H9 (cell line): ENCODE measurements around the gene MMEL1. TPM values are rescaled to one million over a fixed set of nuclear protein-coding genes. Genes with fewer than 3 reads are reported as not detected.

Experiments
- DNase-seq: peaks from one replicate; pipeline ENCODE4 v3.0.0-alpha.2; 2017
- H2AFZ ChIP-seq: one replicate; pipeline ENCODE4 v1.6.1; 2013; ENCODE audit warnings: mild to moderate bottlenecking, low read length, control low read depth, moderate library complexity
- H2AK5ac ChIP-seq: 2 replicates; pipeline ENCODE4 v1.6.1; 2013; ENCODE audit warnings: low read length, control low read depth, mixed read lengths; ENCODE audit not compliant: insufficient read length
- H2BK120ac ChIP-seq: one replicate; pipeline ENCODE4 v1.6.1; 2013; ENCODE audit warnings: low read depth, mild to moderate bottlenecking, low read length, control low read depth, inconsistent platforms; ENCODE audit not compliant: poor library complexity, severe bottlenecking
- H2BK12ac ChIP-seq: 2 replicates; pipeline ENCODE4 v1.6.1; 2013; ENCODE audit warnings: low read length, control low read depth, mixed read lengths, low read depth; ENCODE audit not compliant: insufficient read length
- H2BK15ac ChIP-seq: 2 replicates; pipeline ENCODE4 v1.6.1; 2013; ENCODE audit warnings: low read depth, low read length, control low read depth
- H2BK20ac ChIP-seq: one replicate; pipeline ENCODE4 v1.6.1; 2013; ENCODE audit warnings: low read depth, mild to moderate bottlenecking, low read length, control low read depth, inconsistent platforms; ENCODE audit not compliant: poor library complexity, severe bottlenecking
- H2BK5ac ChIP-seq: 2 replicates; pipeline ENCODE4 v1.6.1; 2013; ENCODE audit warnings: low read length, control low read depth, mixed read lengths; ENCODE audit not compliant: insufficient read length
- H3K14ac ChIP-seq: 2 replicates; pipeline ENCODE4 v1.6.1; 2013; ENCODE audit warnings: low read length, control low read depth; ENCODE audit not compliant: insufficient read depth
- H3K18ac ChIP-seq: 2 replicates; pipeline ENCODE4 v1.6.1; 2013; ENCODE audit warnings: low read depth, mild to moderate bottlenecking, mixed read lengths, low read length, control low read depth; ENCODE audit not compliant: insufficient read length
- H3K23ac ChIP-seq: 2 replicates; pipeline ENCODE4 v1.6.1; 2013; ENCODE audit warnings: low read length, control low read depth, mixed read lengths, low read depth; ENCODE audit not compliant: insufficient read length
- H3K23me2 ChIP-seq: 2 replicates; pipeline ENCODE4 v1.6.1; 2013; ENCODE audit warnings: low read depth, mild to moderate bottlenecking, mixed read lengths, low read length, control low read depth; ENCODE audit not compliant: insufficient read length, poor library complexity, severe bottlenecking
- H3K27ac ChIP-seq: 2 replicates; pipeline ENCODE4 v1.5.1; 2013; ENCODE audit warnings: low read length, control low read depth, mixed read lengths, low read depth; ENCODE audit not compliant: insufficient read length
- H3K27me3 ChIP-seq: 2 replicates; pipeline ENCODE4 v1.6.1; 2013; ENCODE audit warnings: low read length, control low read depth, inconsistent platforms; ENCODE audit not compliant: insufficient read depth
- H3K4ac ChIP-seq: 2 replicates; pipeline ENCODE4 v1.6.1; 2013; ENCODE audit warnings: low read depth, mild to moderate bottlenecking, control low read depth, inconsistent platforms, low read length, moderate library complexity
- H3K4me1 ChIP-seq: 2 replicates; pipeline ENCODE4 v1.6.1; 2013; ENCODE audit warnings: low read length, control low read depth, inconsistent platforms; ENCODE audit not compliant: insufficient read depth
- H3K4me2 ChIP-seq: 2 replicates; pipeline ENCODE4 v1.6.1; 2013; ENCODE audit warnings: low read length, control low read depth, mixed read lengths; ENCODE audit not compliant: insufficient read length, insufficient read depth
- H3K56ac ChIP-seq: 2 replicates; pipeline ENCODE4 v1.6.1; 2013; ENCODE audit warnings: low read depth, mild to moderate bottlenecking, mixed read lengths, low read length, control low read depth; ENCODE audit not compliant: insufficient read length
- H3K79me1 ChIP-seq: 2 replicates; pipeline ENCODE4 v1.6.1; 2013; ENCODE audit warnings: low read depth, mild to moderate bottlenecking, moderate library complexity, low read length, control low read depth, inconsistent platforms; ENCODE audit not compliant: insufficient read depth, poor library complexity, severe bottlenecking
- H3K79me2 ChIP-seq: 2 replicates; pipeline ENCODE4 v1.6.1; 2013; ENCODE audit warnings: low read length, control low read depth, inconsistent platforms; ENCODE audit not compliant: insufficient read depth
- H3K9ac ChIP-seq: 2 replicates; pipeline ENCODE4 v1.6.1; 2013; ENCODE audit warnings: low read length, control low read depth, mixed read lengths; ENCODE audit not compliant: insufficient read length; ENCODE audit errors: extremely low read depth
- H3K9me3 ChIP-seq: one replicate; pipeline ENCODE4 v1.6.1; 2013; ENCODE audit warnings: low read depth, low read length, inconsistent platforms; ENCODE audit not compliant: control insufficient read depth
- H3T11ph ChIP-seq: one replicate; pipeline ENCODE4 v1.6.1; 2013; ENCODE audit warnings: mild to moderate bottlenecking, low read length, control low read depth, inconsistent platforms
- H4K20me1 ChIP-seq: one replicate; pipeline ENCODE4 v1.6.1; 2013; ENCODE audit not compliant: control insufficient read depth, insufficient read length, insufficient read depth
- H4K5ac ChIP-seq: 2 replicates; pipeline ENCODE4 v1.6.1; 2013; ENCODE audit warnings: low read depth, mild to moderate bottlenecking, mixed read lengths, low read length, control low read depth; ENCODE audit not compliant: insufficient read length
- H4K8ac ChIP-seq: replicated peaks from 2 replicates; pipeline ENCODE4 v1.6.1; 2013; ENCODE audit warnings: low read length, control low read depth, mixed read lengths, low read depth; ENCODE audit not compliant: insufficient read length
- H4K91ac ChIP-seq: 2 replicates; pipeline ENCODE4 v1.6.1; 2013; ENCODE audit warnings: low read depth, mild to moderate bottlenecking, moderate library complexity, mixed read lengths, low read length, control low read depth; ENCODE audit not compliant: insufficient read length
- H3K27ac Mint-ChIP-seq, 3 experiments: 2 replicates in 2 of 3; 3 replicates in 1 of 3; pipeline ENCODE4 v1.8.0; 2020 to 2021; ENCODE audit warnings: mixed read lengths in 3 of 3, mild to moderate bottlenecking in 1 of 3, moderate library complexity in 1 of 3
- H3K27me3 Mint-ChIP-seq: 2 replicates; pipeline ENCODE4 v1.8.0; 2021; ENCODE audit warnings: low read depth, mild to moderate bottlenecking, moderate library complexity, mixed read lengths
- H3K36me3 Mint-ChIP-seq, 3 experiments: 2 replicates in 2 of 3; 3 replicates in 1 of 3; pipeline ENCODE4 v1.8.0; 2020 to 2021; ENCODE audit warnings: low read depth in 3 of 3, mixed read lengths in 3 of 3; ENCODE audit not compliant: insufficient read depth in 1 of 3
- H3K4me1 Mint-ChIP-seq, 2 experiments: 2 replicates each; pipeline ENCODE4 v1.8.0; 2020; ENCODE audit warnings: mixed read lengths in 2 of 2
- H3K4me3 Mint-ChIP-seq, 2 experiments: 2 replicates in 1 of 2; 3 replicates in 1 of 2; pipeline ENCODE4 v1.8.0; 2020 to 2021; ENCODE audit warnings: mild to moderate bottlenecking in 2 of 2, mixed read lengths in 2 of 2, moderate library complexity in 1 of 2
- H3K9me3 Mint-ChIP-seq, 2 experiments: 2 replicates in 1 of 2; 3 replicates in 1 of 2; pipeline ENCODE4 v1.8.0; 2020; ENCODE audit warnings: mild to moderate bottlenecking in 2 of 2, mixed read lengths in 2 of 2, moderate library complexity in 1 of 2
- WGBS: extraction: QIAGEN DNeasy Blood & Tissue Kit; methylation state at CpG from one replicate; pipeline ENCODE4 v1.1.7; 2013; ENCODE audit warnings: missing lambda C conversion rate, low lambda C conversion rate, mixed read lengths; ENCODE audit not compliant: insufficient read length; ENCODE audit errors: extremely low coverage; 5-methylcytosine and 5-hydroxymethylcytosine counted together
- total RNA-seq: library from RNA; stranded (reverse); gene quantifications from 2 replicates; pipeline ENCODE4 v1.2.1, GENCODE V29; 2021
- TF ChIP-seq, protein P1 (sequence below): fragments of 200-600 bp; sonication (generic); conservative IDR thresholded peaks from 3 replicates; pipeline ENCODE4 v1.8.0; 2021; ENCODE audit warnings: antibody characterized with exemption, mild to moderate bottlenecking

MMEL1 gene
- total RNA-seq, 1 experiment from 2014 or later: 0.42 TPM

GRCh38 chr1:2604156-2604843, 28.5 kb downstream of the MMEL1 start:
- Histone ChIP-seq H3K9ac (no peak overlapping the region), H3K9me3 (no peaks in the 10 kb centered on the region), H2BK120ac (no peak overlapping the region), H3K23me2 (no peaks in the 10 kb centered on the region), H3K4ac (no peak overlapping the region), H2BK12ac (no peak overlapping the region), H2BK5ac (no peak overlapping the region), H3K14ac (no peak overlapping the region), H3K23ac (no peak overlapping the region), H2AK5ac (no peak overlapping the region), H4K20me1 (no peaks in the 10 kb centered on the region), H3K27ac (no peak overlapping the region), H3K4me2 (no peak overlapping the region), H3K79me2 (no peaks in the 10 kb centered on the region), H3K4me1 (no peaks in the 10 kb centered on the region), H3T11ph (no peak overlapping the region), H2AFZ (no peak overlapping the region), H4K5ac (no peak overlapping the region), H3K56ac (no peak overlapping the region), H3K27me3 (no peaks in the 10 kb centered on the region), H4K91ac (no peak overlapping the region), H4K8ac (no peak overlapping the region), H3K79me1 (no peaks in the 10 kb centered on the region), H3K18ac (no peak overlapping the region), H2BK20ac (no peak overlapping the region), H2BK15ac (no peak overlapping the region)
- H3K4me3 Mint-ChIP-seq: no peak overlapping the region
- no peaks in the 10 kb centered on the region for H3K4me1 Mint-ChIP-seq
- no peaks in the 10 kb centered on the region for H3K36me3 Mint-ChIP-seq
- peaks cover 0 to 4% of the 10 kb centered on the region in 2 experiments; a peak in 1 of 5 replicates for H3K9me3 Mint-ChIP-seq
- TF ChIP-seq, protein P1, sequence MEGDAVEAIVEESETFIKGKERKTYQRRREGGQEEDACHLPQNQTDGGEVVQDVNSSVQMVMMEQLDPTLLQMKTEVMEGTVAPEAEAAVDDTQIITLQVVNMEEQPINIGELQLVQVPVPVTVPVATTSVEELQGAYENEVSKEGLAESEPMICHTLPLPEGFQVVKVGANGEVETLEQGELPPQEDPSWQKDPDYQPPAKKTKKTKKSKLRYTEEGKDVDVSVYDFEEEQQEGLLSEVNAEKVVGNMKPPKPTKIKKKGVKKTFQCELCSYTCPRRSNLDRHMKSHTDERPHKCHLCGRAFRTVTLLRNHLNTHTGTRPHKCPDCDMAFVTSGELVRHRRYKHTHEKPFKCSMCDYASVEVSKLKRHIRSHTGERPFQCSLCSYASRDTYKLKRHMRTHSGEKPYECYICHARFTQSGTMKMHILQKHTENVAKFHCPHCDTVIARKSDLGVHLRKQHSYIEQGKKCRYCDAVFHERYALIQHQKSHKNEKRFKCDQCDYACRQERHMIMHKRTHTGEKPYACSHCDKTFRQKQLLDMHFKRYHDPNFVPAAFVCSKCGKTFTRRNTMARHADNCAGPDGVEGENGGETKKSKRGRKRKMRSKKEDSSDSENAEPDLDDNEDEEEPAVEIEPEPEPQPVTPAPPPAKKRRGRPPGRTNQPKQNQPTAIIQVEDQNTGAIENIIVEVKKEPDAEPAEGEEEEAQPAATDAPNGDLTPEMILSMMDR: no peak
- no CpG with 5 or more reads among the region's 19 CpGs for WGBS
- DNase-seq: no peak
- no peak overlapping the region for H3K27ac Mint-ChIP-seq
- peaks cover 19% of the 10 kb centered on the region for H3K27me3 Mint-ChIP-seq
